Measurements from ENCODE around the gene SMOC2.
"Not testable (repeated sequence)": the region's sequence is repeated elsewhere in the genome, so short reads cannot be mapped to it uniquely, and the experiment has no call there.

Gene SMOC2

GRCh38 chr6:168609026-168609685, 168.2 kb downstream of the SMOC2 start:
- no peak for TF ChIP-seq CTCF (IDR thresholded peaks at IDR 0.05; ENCODE audit: borderline replicate concordance, control extremely low read depth, extremely low read depth, insufficient read depth, missing control alignments)
- DNase-seq (ENCODE audit: low spot score) = no peak
- in situ Hi-C loops (cut with MboI; ENCODE audit: low sequenced_read_pairs, unreplicated experiment) = no loop called here

GRCh38 chr6:168609914-168610490, 169.0 kb downstream of the SMOC2 start:
- no peak for DNase-seq (ENCODE audit: low spot score)
- in situ Hi-C loops (cut with MboI; ENCODE audit: low sequenced_read_pairs, unreplicated experiment) = no loop called here
- TF ChIP-seq CTCF (IDR thresholded peaks at IDR 0.05; ENCODE audit: borderline replicate concordance, control extremely low read depth, extremely low read depth, insufficient read depth, missing control alignments) = no peak

GRCh38 chr6:168610966-168611365, 170.0 kb downstream of the SMOC2 start:
- not testable (repeated sequence) for DNase-seq (ENCODE audit: low spot score)

GRCh38 chr6:168611691-168612090, 170.7 kb downstream of the SMOC2 start:
- in situ Hi-C loops (cut with MboI; ENCODE audit: low sequenced_read_pairs, unreplicated experiment) = no loop called here
- TF ChIP-seq CTCF (IDR thresholded peaks at IDR 0.05; ENCODE audit: borderline replicate concordance, control extremely low read depth, extremely low read depth, insufficient read depth, missing control alignments) = no peak
- DNase-seq (ENCODE audit: low spot score) = no peak

More at GRCh38 chr6:168610966-168611365, 170.0 kb downstream of the SMOC2 start:
- in situ Hi-C loops (cut with MboI; ENCODE audit: low sequenced_read_pairs, unreplicated experiment) = not testable (repeated sequence)

- in situ Hi-C loops (cut with MboI; ENCODE audit: low sequenced_read_pairs, unreplicated experiment) = no loop called here
- no peak for TF ChIP-seq CTCF (IDR thresholded peaks at IDR 0.05; ENCODE audit: borderline replicate concordance, control extremely low read depth, extremely low read depth, insufficient read depth, missing control alignments)
- DNase-seq (ENCODE audit: low spot score) = no peak
Measured at GRCh38 chr6:168612586-168612985, 171.6 kb downstream of the SMOC2 start.

- TF ChIP-seq CTCF (IDR thresholded peaks at IDR 0.05; ENCODE audit: borderline replicate concordance, control extremely low read depth, extremely low read depth, insufficient read depth, missing control alignments) = no peak
- no peak for DNase-seq (ENCODE audit: low spot score)
- in situ Hi-C loops (cut with MboI; ENCODE audit: low sequenced_read_pairs, unreplicated experiment) = no loop called here
Measured at GRCh38 chr6:168615837-168616236, 174.9 kb downstream of the SMOC2 start.
